ENCODE data around the gene CDC34. TPM values are rescaled to one million over a fixed set of nuclear protein-coding genes. Genes with fewer than 3 reads are reported as not detected.

The CDC34 gene
- total RNA-seq, 2 donors from 2014 or later: 36.2 to 42.0 TPM

- Mint-ChIP-seq H3K4me1 (peaks cover 15% of the 10 kb centered on the region), H3K36me3 (ENCODE audit: low read depth) (no peaks in the 10 kb centered on the region), H3K27me3 (no peaks in the 10 kb centered on the region), H3K27ac (no peak overlapping the region), H3K4me3 (no peak overlapping the region)
- ATAC-seq: no peak
- no peaks in the 10 kb centered on the region for H3K9me3 ChIP-seq (ENCODE audit: control insufficient read depth, low read length, poor library complexity, severe bottlenecking)
- no peak for DNase-seq
Observed at GRCh38 chr19:547836-548720, 16.5 kb downstream of the CDC34 start.

GRCh38 chr19:548886-549830, 17.6 kb downstream of the CDC34 start:
- Mint-ChIP-seq H3K4me1 (peaks cover 10% of the 10 kb centered on the region), H3K27me3 (no peaks in the 10 kb centered on the region), H3K27ac (no peak overlapping the region), H3K4me3 (no peak overlapping the region), H3K36me3 (ENCODE audit: low read depth) (no peaks in the 10 kb centered on the region)
- H3K9me3 ChIP-seq (ENCODE audit: control insufficient read depth, low read length, poor library complexity, severe bottlenecking): no peaks in the 10 kb centered on the region
- no peak for DNase-seq
- ATAC-seq: no peak

GRCh38 chr19:554817-555216, 23.3 kb downstream of the CDC34 start:
- peaks cover 4% of the 10 kb centered on the region for H3K4me1 Mint-ChIP-seq
- no peak overlapping the region for H3K4me3 Mint-ChIP-seq
- no peaks in the 10 kb centered on the region for H3K9me3 ChIP-seq (ENCODE audit: control insufficient read depth, low read length, poor library complexity, severe bottlenecking)
- no peaks in the 10 kb centered on the region for H3K27me3 Mint-ChIP-seq
- ATAC-seq (no peak), DNase-seq (no peak)
- H3K27ac Mint-ChIP-seq: peak overlapping the region; percentile 9
- no peaks in the 10 kb centered on the region for H3K36me3 Mint-ChIP-seq (ENCODE audit: low read depth)

- H3K9me3 ChIP-seq (ENCODE audit: control insufficient read depth, low read length, poor library complexity, severe bottlenecking): no peaks in the 10 kb centered on the region
- Mint-ChIP-seq H3K27ac (no peak overlapping the region), H3K4me3 (no peak overlapping the region), H3K4me1 (peaks cover 4% of the 10 kb centered on the region), H3K36me3 (ENCODE audit: low read depth) (no peaks in the 10 kb centered on the region), H3K27me3 (no peaks in the 10 kb centered on the region)
- DNase-seq (no peak), ATAC-seq (no peak)
Observed at GRCh38 chr19:555474-555808, 23.9 kb downstream of the CDC34 start.

- Mint-ChIP-seq H3K36me3 (ENCODE audit: low read depth) (no peaks in the 10 kb centered on the region), H3K27ac (no peak overlapping the region), H3K27me3 (no peaks in the 10 kb centered on the region), H3K4me1 (no peaks in the 10 kb centered on the region), H3K4me3 (no peak overlapping the region)
- ATAC-seq (no peak), DNase-seq (no peak)
- no peaks in the 10 kb centered on the region for H3K9me3 ChIP-seq (ENCODE audit: control insufficient read depth, low read length, poor library complexity, severe bottlenecking)
Observed at GRCh38 chr19:556611-557382, 25.2 kb downstream of the CDC34 start.

GRCh38 chr19:558770-559439, 27.3 kb downstream of the CDC34 start:
- Mint-ChIP-seq H3K27me3 (no peaks in the 10 kb centered on the region), H3K4me3 (no peak overlapping the region), H3K27ac (no peak overlapping the region), H3K36me3 (ENCODE audit: low read depth) (no peaks in the 10 kb centered on the region), H3K4me1 (no peaks in the 10 kb centered on the region)
- DNase-seq (no peak), ATAC-seq (no peak)
- no peaks in the 10 kb centered on the region for H3K9me3 ChIP-seq (ENCODE audit: control insufficient read depth, low read length, poor library complexity, severe bottlenecking)

- Mint-ChIP-seq H3K4me3 (no peak overlapping the region), H3K27ac (no peak overlapping the region), H3K36me3 (ENCODE audit: low read depth) (no peaks in the 10 kb centered on the region), H3K4me1 (no peaks in the 10 kb centered on the region), H3K27me3 (no peaks in the 10 kb centered on the region)
- ATAC-seq (no peak), DNase-seq (no peak)
- H3K9me3 ChIP-seq (ENCODE audit: control insufficient read depth, low read length, poor library complexity, severe bottlenecking): no peaks in the 10 kb centered on the region
Observed at GRCh38 chr19:560121-560520, 28.6 kb downstream of the CDC34 start.

- DNase-seq (no peak), ATAC-seq (no peak)
- H3K27ac Mint-ChIP-seq: no peak overlapping the region
- H3K4me3 Mint-ChIP-seq: peak overlapping the region; percentile 43
- peaks cover 7% of the 10 kb centered on the region for H3K4me1 Mint-ChIP-seq
- H3K27me3 Mint-ChIP-seq: no peaks in the 10 kb centered on the region
- H3K36me3 Mint-ChIP-seq (ENCODE audit: low read depth): no peaks in the 10 kb centered on the region
- H3K9me3 ChIP-seq (ENCODE audit: control insufficient read depth, low read length, poor library complexity, severe bottlenecking): no peaks in the 10 kb centered on the region
Observed at GRCh38 chr19:566403-566802, 34.8 kb downstream of the CDC34 start.

- H3K36me3 Mint-ChIP-seq (ENCODE audit: low read depth): no peaks in the 10 kb centered on the region
- no peaks in the 10 kb centered on the region for H3K27me3 Mint-ChIP-seq
- no peak for DNase-seq
- ATAC-seq: no peak
- H3K4me1 Mint-ChIP-seq: peaks cover 8% of the 10 kb centered on the region
- no peak overlapping the region for H3K27ac Mint-ChIP-seq
- H3K9me3 ChIP-seq (ENCODE audit: control insufficient read depth, low read length, poor library complexity, severe bottlenecking): no peaks in the 10 kb centered on the region
- H3K4me3 Mint-ChIP-seq: no peak overlapping the region
Observed at GRCh38 chr19:566844-567243, 35.3 kb downstream of the CDC34 start.

GRCh38 chr19:567296-567900, 35.8 kb downstream of the CDC34 start:
- ATAC-seq: no peak
- Mint-ChIP-seq H3K4me1 (peaks cover 11% of the 10 kb centered on the region), H3K4me3 (no peak overlapping the region), H3K27ac (no peak overlapping the region), H3K36me3 (ENCODE audit: low read depth) (no peaks in the 10 kb centered on the region), H3K27me3 (no peaks in the 10 kb centered on the region)
- H3K9me3 ChIP-seq (ENCODE audit: control insufficient read depth, low read length, poor library complexity, severe bottlenecking): no peaks in the 10 kb centered on the region
- DNase-seq: no peak

GRCh38 chr19:570251-570686, 38.7 kb downstream of the CDC34 start:
- Mint-ChIP-seq H3K36me3 (ENCODE audit: low read depth) (no peaks in the 10 kb centered on the region), H3K4me3 (peak overlapping the region; percentile 33), H3K27me3 (no peaks in the 10 kb centered on the region), H3K27ac (peak overlapping the region; percentile 21), H3K4me1 (peaks cover 27% of the 10 kb centered on the region)
- DNase-seq (no peak), ATAC-seq (no peak)
- no peaks in the 10 kb centered on the region for H3K9me3 ChIP-seq (ENCODE audit: control insufficient read depth, low read length, poor library complexity, severe bottlenecking)

GRCh38 chr19:570937-571565, 39.5 kb downstream of the CDC34 start:
- DNase-seq (peak; percentile 30 to 55 (median 39)), ATAC-seq (peak; percentile 28)
- H3K36me3 Mint-ChIP-seq (ENCODE audit: low read depth): no peaks in the 10 kb centered on the region
- peaks cover 27% of the 10 kb centered on the region for H3K4me1 Mint-ChIP-seq
- peak overlapping the region; percentile 94 for H3K4me3 Mint-ChIP-seq
- H3K27me3 Mint-ChIP-seq: no peaks in the 10 kb centered on the region
- peak overlapping the region; percentile 99 for H3K27ac Mint-ChIP-seq
- no peaks in the 10 kb centered on the region for H3K9me3 ChIP-seq (ENCODE audit: control insufficient read depth, low read length, poor library complexity, severe bottlenecking)

Measured in T-helper 17 cell (primary cell).